Activated T-cell treated with anti-CD3 and anti-CD28 coated beads for 48 hours (primary cell): ENCODE measurements around the gene BMPER.
"Not testable (repeated sequence)": the region's sequence is repeated elsewhere in the genome, so short reads cannot be mapped to it uniquely, and the experiment has no call there.

Experiments
- DNase-seq: peaks from one replicate; pipeline ENCODE4 v3.0.0-alpha.2; 2020; ENCODE audit warnings: low read depth

The BMPER gene

DNA sequence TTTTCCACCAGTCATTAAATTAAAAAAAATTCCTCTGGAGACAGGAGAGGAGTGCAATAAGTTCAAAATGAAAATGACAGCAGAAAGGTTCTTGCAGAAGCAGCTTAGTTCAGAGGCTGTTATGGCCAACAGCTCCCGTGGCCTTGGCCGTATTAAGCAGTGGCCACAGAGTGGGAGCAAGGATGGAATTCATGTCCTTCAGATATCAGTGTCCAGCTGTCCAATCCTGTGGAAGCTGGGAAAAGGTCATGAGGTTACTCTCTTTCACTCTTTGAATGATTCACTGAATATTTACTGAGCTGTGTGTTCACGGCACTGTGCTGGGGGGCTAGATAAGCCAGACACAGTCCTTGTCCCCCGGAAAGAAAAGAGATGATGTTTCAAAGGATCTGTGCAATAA is 231.8 kb downstream of the BMPER start:
- no peak for DNase-seq

DNA sequence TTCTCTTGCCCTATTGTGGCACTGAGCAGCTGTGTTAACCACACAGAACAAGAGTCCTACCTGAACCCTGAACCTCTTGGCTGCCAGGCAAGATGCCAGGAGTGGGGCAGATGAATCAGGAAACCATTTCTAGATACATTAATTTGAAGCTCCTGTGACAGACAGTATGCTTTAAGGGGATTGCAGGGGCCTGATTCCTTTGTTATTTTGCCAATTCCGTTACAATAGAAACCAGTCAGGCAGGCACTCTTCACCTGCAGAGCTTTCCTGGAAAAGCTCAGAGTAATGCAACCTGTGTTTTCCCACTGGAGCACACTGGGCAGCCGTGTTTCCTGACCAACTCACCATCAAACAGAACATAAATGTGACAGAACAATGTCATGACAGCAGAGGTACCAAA is 233.1 kb downstream of the BMPER start:
- DNase-seq = no peak

DNA sequence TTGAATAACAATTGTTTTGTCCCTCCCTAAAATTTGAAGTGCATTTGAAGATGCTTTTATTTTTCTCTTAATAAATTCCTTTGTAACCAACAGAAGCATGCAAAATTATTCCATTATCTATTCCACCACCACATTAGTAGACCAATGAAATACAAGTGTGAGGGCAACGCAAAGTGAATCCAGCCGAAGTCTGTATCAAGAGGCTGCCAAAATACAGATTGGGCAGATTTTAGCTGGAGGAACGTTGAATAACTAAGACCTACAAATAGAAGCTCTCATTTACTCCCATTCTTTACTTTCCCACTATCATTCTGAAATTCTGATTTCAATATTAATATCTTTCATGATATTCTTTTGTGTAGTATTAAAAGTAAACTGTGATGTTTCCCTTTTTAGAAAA is 233.7 kb downstream of the BMPER start:
- no peak for DNase-seq

DNA sequence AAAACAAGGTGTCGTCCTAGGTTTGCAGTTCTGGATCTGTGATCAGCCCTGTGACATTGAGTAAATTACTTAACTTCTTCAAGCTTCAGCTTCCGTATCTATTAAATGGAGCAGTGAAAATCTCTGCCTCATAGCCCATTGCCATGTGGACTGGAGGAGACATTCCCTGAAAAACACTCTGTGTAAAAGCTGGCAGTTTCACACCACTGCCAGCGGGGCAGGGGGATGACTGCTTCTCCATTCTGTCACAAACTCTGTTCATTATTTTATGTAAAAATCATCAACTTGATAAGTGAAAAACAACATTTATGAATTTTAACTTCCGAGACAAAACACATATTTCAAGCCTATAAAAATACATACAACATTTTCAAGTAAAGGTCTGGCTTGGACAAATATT is 234.7 kb downstream of the BMPER start:
- no peak for DNase-seq

DNA sequence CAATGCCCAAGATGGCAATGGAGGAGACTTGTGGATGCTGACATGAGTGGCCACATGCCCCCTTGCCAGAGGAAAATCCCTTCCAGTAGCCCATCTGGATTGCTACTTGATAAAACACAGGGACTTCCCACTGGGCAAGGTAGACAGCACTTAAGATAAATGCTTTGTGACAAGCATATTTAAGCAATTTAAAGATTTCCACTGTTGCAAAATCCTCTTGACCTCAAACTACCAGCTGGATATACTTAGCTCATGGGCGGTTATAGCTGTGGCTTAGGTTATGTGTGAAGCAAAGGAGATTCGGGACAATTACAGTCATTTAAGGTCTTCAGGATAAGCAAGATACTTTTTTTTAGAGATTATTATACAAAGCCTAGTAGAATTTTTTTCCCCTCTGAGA is 238.1 kb downstream of the BMPER start:
- no peak for DNase-seq

DNA sequence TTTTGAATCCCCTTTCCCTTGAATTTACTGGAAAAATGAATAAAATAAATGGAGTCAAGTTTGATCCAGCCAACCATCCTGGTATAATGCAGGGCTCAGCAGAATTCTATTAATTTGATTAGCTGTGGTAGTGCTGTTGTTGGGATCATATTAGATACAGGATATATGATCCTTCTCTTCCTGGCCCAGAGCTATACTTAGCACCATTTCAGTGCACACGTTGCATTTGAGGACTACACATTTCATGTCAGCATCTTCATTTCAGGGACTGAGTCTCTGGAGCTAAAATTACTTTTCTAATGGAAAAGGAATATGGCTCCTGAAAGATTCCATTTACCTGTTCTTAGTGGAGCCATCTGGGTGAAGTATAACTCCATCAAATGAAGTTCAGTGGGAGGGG is 240.3 kb downstream of the BMPER start:
- no peak for DNase-seq

DNA sequence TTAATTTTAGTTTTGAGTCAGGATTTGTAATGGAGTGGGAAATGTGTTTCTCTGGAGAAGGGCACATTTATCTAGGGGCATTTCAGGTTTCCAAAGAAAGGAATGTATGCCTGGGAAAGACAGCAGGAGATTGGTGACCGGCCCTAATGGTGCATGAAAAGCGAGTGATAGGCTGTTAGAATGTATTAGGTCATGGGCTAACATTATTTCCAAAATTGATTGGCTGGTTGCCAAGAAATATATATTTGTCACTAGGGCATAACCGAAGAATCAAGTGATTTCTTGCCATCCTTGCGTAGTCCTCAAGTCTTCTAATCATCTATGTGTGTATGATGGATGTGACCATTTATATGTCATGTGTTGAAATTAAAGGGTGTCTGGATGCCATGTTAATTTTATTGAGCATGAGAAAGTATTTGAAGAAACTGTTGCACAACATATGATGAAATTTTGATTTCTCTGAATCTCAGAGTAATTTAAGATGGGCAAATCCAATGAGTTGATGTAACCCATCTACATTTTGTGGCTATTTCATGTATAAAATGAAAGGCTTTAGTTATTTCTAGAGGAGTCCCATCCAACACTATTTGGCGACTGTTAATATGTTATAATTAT is 248.4 kb downstream of the BMPER start:
- no peak for DNase-seq

DNA sequence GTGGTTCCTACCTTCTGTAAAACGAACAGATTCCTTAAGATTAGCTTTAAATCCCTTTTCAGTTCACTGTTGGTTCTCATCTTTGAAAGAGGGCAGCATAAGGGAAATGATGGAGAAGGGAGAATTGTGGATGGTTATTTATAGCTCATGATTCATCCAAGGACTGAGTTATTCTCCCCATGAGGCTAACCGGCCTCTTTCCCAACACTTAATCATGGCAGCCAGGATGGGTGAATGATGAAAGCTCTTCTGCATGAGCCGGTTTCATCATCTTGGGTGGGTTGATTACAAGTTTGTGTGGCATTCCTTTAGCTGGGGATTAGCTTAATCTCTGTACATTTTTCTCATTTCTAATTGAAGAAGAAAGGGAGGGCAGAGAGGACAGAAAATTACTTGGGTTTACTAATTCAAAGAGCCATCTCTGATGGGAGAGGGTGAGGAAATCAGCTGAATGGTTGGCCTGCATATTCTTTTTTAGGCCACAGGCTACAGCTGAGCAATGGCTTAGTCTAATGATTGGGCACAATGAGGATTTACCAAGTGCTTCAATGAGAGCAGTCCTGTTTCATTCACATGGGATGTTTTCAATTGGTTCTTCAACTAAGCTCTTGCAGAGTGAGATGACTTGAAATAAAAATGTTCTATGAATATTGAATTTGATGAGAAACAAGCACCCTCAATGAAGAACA is 250.0 kb downstream of the BMPER start:
- DNase-seq = no peak

DNA sequence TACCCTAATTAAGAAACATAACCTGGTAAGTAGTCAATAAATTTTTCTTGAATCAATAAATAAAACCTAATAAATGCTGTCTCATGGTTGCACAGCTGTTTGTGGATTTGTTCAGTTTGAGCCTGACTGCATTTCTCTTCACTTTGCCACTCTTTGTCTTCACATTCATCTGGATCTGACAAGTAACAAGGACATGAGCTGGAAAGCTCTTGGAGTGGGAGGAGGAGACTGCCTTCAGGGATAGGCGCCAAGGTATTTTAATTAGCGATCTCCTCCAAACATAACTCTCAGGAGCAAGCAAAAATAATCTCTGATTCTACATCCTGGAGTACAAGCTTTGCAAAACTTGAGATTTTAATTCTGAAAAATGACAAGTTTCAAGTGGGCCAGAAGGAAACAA is 251.0 kb downstream of the BMPER start:
- DNase-seq = no peak

DNA sequence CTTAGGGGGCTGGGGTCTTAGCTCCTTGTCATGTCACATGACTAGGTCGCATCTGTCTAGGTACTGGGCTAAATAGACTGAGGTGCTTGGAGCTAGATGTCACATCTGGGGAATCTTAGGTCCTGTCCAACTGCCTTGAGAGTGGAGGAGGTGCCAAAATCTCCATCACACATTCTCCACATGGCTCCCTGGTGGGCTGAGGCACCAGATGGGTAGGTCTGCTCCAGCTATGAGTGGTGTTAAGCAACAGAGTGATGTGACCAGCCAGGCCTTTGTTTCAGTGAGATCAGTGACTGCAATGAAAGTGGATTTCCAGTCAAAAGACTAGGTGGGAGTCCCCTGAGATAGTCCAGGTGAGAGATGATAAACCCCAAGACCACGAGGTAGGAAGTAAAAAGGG is 251.8 kb downstream of the BMPER start:
- DNase-seq = no peak

DNA sequence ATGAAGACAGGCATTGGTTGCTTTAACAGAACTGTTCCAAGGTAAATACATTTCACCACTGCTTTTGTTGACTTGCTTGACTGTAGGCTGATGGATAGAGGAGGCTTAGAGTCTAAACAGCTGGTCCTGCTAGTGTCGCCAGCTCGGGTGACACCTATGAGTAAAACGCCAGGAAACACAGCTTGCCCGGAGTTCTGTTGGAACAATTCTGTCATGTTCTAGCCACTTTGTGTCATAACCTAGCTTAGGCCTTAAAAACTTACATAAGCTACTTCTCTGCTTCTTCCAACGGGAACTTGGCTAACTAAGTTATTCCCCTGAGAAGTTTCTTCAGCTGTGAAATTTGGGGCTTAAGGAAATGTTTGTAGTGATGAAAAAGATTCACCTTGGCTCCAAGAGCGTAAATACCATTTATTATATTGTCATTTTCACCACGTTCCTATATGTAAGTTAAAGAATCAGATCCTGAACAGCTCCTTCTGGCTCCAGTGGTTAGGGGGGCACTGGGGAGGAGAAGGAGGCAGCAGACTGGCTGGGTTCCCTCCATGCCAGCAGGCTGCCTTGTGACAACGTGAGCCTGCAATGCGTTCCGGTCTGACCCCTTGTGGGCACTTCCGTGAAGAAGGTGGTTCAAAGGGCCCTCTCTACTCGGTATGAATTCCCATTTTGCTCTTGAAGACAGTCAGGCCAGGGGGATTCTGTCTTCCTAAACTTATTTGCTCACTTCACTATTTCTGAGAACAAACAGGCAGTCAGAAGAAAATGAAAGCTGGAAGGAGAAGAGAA is 253.2 kb downstream of the BMPER start:
- no peak for DNase-seq

DNA sequence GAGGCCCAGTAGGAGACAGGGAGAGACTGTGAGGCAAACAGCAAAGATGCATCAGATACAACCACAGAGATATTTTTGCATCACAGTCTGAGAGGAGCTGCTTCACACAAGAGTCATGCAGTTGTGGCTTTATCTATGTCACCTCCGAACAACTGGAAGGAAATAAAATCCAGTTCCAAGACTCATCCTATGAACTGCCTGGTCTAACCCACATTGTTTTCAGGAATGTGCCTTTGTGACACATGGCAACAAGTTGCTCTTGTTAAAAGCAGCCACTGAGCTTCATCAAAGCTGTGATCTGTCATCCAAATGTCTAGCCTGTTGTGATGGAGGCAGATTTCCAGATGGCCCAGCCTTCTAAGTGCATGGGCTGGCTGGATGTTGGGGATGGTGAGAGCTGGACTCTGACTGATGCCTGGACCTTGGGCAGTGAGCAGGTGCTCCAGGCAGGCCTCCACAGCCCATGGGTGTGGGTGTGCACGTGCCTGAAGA is 255.0 kb downstream of the BMPER start:
- no peak for DNase-seq

DNA sequence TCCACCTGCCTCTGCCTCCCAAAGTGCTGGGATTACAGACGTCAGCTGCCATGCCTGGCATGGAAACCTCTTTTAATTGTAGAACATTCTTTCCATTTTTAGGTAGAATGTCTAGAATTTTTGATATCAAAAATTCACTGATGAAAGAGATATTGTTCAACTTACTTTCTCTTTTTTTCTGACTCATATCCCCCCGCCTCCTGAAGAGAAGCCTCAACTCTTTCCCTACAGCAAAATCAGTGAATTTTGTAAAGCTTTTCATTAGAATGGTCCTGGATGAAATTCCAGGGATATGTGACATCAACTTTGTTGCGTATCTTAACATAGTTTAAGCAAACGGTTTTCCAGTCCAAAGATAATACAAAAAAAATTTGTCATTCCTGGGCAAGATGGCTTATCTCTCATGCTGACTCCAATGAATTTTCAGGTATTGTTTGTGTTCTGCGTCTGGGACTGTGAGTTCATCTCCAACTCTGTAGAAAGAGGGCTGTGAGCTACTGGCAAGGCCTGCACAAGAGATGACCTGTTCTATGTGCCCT is 256.8 kb downstream of the BMPER start:
- no peak for DNase-seq

DNA sequence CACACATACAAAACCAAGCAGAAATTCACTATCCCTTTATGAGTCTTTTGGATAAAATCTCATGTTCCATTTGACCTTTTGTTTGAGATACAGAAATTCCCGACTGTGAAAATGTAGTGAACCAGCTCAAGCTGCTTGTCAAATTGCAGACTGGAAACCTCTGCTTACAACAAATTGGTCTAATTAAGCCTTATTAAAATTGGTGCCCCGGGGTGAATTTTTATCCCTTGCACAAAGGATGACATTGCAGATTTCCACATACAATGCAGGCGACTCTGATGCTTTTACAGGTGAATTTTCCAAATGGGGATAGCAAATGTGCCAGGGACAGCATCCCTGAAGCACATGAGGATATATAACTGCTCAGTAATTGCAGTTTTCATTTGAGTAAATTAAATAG is 257.3 kb downstream of the BMPER start:
- no peak for DNase-seq

DNA sequence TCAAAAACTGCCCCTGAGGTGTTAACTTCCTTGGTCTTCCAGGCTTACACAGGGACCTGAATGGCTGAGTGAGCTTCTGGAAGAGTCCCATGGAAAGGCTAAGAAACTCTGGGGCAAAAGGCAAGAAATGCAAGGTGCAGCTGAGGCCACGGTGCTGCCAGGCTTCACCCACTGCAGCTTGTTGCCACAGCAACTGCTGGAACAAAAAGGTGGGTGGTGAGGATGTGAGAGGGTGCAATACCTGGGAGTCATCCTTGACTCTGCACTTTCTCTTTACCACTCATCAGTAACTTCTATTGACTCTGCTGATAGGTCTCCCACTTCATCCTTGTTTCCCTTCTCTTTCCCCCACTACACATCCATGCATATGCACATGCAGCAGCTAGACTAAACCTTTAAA is 258.6 kb downstream of the BMPER start:
- no peak for DNase-seq

DNA sequence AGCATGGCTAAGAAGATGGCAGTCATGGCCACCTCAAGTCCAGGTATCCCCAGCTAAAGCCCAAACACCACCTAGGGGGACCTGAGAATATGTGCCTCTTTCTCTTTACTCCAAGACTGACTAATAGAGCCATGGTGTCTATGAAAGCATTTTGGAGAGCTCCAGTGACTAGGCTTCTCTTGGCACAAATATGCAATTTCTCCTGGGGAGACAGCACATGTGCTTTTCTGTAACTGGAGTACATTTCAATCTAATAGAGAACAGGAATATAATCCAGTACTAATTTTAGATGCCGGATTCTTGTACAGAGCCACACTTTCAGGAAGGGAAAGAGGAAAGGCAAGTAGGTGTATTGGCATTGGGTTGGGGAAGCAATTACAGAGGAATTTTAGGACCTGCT is 260.1 kb downstream of the BMPER start:
- no peak for DNase-seq

DNA sequence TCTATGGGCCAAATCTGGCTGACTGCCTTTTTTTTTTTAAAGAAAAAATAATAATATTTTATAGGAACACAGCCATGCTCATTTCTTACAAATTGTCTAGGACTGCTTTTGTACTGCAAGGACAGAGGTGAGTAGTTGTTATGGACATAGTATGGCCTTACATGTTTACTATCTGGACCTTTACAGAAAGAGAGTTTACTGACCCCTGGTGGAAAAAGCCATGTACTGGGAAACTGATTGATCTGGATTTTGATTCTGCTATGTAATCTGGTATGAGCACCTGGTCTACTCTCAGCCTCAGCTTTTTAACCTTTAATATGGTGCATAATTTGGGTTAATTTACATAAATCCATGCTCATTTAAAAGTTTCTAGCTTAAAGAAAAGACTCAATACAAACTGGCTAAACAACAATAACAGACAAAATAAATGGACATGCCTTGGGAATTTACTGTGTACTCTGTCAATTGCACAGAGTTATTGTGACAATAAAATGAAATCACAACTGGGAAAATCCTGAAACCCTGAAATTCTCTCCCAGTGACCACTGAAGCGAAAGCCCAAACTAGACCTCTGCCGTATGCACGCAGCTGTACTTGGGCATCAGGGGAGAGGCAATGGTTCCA is 260.7 kb downstream of the BMPER start:
- no peak for DNase-seq

DNA sequence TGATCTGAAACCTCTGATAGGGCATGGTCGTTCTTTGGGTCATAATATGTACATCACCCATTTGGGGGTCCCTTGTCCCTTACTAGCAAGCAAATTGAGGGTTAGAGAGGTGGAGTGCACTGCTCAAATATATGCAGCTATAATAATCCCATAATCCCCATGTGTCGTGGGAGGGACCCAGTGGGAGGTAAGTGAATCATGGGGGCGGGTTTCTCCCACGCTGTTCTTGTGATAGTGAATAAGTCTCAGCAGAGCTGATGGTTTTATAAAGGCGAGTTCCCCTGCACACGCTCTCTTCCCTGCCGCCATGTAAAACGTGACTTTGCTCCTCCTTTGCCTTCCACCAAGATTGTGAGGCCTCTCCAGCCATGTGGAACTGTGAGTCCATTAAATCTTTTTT is 262.7 kb downstream of the BMPER start:
- DNase-seq = no peak

DNA sequence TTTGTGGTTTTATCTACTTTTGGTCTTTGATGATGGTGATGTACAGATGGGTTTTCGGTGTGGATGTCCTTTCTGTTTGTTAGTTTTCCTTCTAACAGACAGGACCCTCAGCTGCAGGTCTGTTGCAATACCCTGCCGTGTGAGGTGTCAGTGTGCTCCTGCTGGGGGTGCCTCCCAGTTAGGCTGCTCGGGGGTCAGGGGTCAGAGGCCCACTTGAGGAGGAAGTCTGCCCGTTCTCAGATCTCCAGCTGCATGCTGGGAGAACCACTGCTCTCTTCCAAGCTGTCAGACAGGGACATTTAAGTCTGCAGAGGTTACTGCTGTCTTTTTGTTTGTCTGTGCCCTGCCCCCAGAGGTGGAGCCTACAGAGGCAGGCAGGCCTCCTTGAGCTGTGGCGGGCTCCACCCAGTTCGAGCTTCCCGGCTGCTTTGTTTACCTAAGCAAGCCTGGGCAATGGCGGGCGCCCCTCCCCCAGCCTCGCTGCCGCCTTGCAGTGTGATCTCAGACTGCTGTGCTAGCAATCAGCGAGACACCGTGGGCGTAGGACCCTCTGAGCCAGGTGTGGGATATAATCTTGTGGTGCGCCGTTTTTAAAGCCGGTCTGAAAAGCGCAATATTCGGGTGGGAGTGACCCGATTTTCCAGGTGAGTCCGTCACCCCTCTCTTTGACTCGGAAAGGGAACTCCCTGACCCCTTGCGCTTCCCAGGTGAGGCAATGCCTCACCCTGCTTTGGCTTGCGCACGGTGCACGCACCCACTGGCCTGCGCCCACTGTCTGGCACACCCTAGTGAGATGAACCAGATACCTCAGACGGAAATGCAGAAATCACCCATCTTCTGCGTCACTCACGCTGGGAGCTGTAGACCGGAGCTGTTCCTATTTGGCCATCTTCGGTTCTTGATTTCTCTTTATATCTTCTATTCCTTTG is 269.6 kb downstream of the BMPER start:
- not testable (repeated sequence) for DNase-seq

DNA sequence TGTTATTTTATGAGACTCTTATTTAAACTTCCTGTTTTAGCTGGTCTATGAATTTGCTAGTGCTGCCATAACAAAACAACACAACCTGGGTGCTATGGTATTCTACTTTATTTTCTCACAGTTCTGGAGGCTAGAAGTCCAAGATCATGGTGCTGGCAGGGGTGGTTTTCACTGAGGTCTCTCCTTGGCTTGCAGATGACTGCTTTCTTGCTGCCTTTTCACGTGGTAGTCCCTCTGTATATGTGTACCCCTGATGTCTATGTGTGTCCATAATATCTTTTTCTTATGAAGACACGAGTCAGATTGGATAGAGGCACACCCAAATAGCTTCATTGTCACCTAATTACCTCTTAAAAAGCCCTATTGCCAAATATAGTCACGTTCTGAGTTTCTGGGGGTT is 270.5 kb downstream of the BMPER start:
- no peak for DNase-seq

DNA sequence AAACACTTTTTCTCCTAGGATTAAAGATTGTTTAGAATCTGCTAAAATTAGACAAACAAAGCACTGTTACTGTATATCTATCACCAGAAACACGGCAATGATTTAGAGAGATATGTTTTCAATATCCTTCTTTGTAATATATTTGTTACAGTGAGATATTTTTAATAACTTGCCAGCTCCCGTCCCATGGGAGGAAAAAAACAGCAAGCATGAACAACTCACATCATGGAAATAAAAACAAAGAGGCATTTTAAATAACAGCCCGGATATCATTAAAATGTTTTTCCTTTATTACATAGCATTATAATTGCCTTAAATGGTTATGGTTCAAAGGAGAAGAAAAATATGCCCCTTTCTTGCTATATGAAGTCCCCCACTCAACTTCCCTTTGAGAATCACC is 272.1 kb downstream of the BMPER start:
- no peak for DNase-seq
